HG03460 (cell line): Measurements from ENCODE around the gene MPHOSPH9.
"Not testable (repeated sequence)": the region's sequence is repeated elsewhere in the genome, so short reads cannot be mapped to it uniquely, and the experiment has no call there.

Experiments
- ATAC-seq: cut with Tn5 transposase; IDR thresholded peaks from one replicate; pipeline ENCODE4 v1.9.1; 2021; ENCODE audit not compliant: unreplicated experiment

MPHOSPH9 gene

GRCh38 chr12:123258593-123258992 lies 25.7 kb upstream of the MPHOSPH9 start:
- ATAC-seq: no peak

GRCh38 chr12:123254853-123255446 lies 22.0 kb upstream of the MPHOSPH9 start:
- no peak for ATAC-seq

- no peak for ATAC-seq
Observed at GRCh38 chr12:123253641-123254459, 20.9 kb upstream of the MPHOSPH9 start.

- ATAC-seq: not testable (repeated sequence)
Observed at GRCh38 chr12:123252365-123252764, 19.4 kb upstream of the MPHOSPH9 start.

GRCh38 chr12:123251403-123252076 lies 18.6 kb upstream of the MPHOSPH9 start:
- no peak for ATAC-seq

GRCh38 chr12:123250471-123251383 lies 17.8 kb upstream of the MPHOSPH9 start:
- no peak for ATAC-seq

- ATAC-seq: not testable (repeated sequence)
Observed at GRCh38 chr12:123248996-123249741, 16.2 kb upstream of the MPHOSPH9 start.

- not testable (repeated sequence) for ATAC-seq
Observed at GRCh38 chr12:123248129-123248528, 15.2 kb upstream of the MPHOSPH9 start.

- ATAC-seq: no peak
Observed at GRCh38 chr12:123245678-123246077, 12.7 kb upstream of the MPHOSPH9 start.

- ATAC-seq: no peak
Observed at GRCh38 chr12:123243671-123244262, 10.8 kb upstream of the MPHOSPH9 start.

- no peak for ATAC-seq
Observed at GRCh38 chr12:123242116-123242904, 9.4 kb upstream of the MPHOSPH9 start.

- no peak for ATAC-seq
Observed at GRCh38 chr12:123238961-123239360, 6.0 kb upstream of the MPHOSPH9 start.

GRCh38 chr12:123238330-123238682 lies 5.4 kb upstream of the MPHOSPH9 start:
- ATAC-seq: no peak

GRCh38 chr12:123237646-123238329 lies 4.8 kb upstream of the MPHOSPH9 start:
- ATAC-seq: no peak

GRCh38 chr12:123233505-123234308 lies 766 bp upstream of the MPHOSPH9 start:
- peak; percentile 15 for ATAC-seq

- no peak for ATAC-seq
Observed at GRCh38 chr12:123232472-123232806, 502 bp downstream of the MPHOSPH9 start.

GRCh38 chr12:123231931-123232330 lies 1.0 kb downstream of the MPHOSPH9 start:
- no peak for ATAC-seq

GRCh38 chr12:123229051-123229450 lies 3.9 kb downstream of the MPHOSPH9 start:
- no peak for ATAC-seq
